Right ventricle myocardium inferior (tissue), 1 donor: ENCODE measurements around the gene PRAMEF10. TPM values are rescaled to one million over a fixed set of nuclear protein-coding genes. Genes with fewer than 3 reads are reported as not detected.
"Not testable (repeated sequence)": the region's sequence is repeated elsewhere in the genome, so short reads cannot be mapped to it uniquely, and the experiment has no call there.

Source experiments
- ATAC-seq: fragments of 200-7000 bp; cut with Tn5 transposase; one replicate; pipeline ENCODE4 v1.9.1; 2020; ENCODE audit warnings: mild to moderate bottlenecking, moderate library complexity
- DNase-seq: peaks from one replicate; pipeline ENCODE4 v3.0.0; 2021; ENCODE audit errors: missing footprints
- intact Hi-C: fragments of 100-400 bp; cut with DNase I; formaldehyde crosslinking; loops from one replicate; pipeline ENCODE4 v1.11.0; 2022
- long read RNA-seq: library from polyadenylated mRNA; unstranded; transcript quantifications from one replicate; pipeline ENCODE4 v2.0.0, GENCODE V29; 2021
- total RNA-seq: library from RNA; stranded (reverse); fragmentation: NEBNext Ultra II Directional; extraction: Animal tissue kit (Norgen Biotek cat#: 25700); gene quantifications from one replicate; pipeline ENCODE4 v1.2.1, GENCODE V29; 2021
- donor health status: DM: no; HTN: yes; CAD: no; lungs with severe emphysema.

Gene PRAMEF10, protein sequence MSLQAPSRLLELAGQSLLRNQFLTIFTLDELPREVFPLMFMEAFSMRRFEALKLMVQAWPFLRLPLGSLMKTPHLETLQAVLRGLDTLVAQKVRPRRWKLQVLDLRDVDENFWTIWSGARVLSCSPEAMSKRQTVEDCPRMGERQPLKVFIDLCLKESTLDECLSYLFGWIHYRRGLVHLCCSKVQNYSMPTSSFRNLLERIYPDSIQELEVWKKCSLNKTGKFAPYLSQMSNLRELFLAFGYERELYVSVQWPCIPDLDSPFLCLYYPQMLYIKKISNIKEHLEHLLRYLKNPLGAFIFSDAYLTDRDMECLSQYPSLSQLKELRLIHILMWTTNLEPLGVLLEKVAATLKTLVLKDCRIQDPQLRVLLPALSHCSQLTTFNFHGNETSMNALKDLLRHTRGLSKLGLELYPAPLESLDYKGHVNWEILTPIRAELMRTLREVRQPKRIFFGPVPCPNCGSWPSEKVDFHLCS
- not detected for total RNA-seq
- long read RNA-seq = 0 reads

- ATAC-seq, DNase-seq, intact Hi-C loops: not testable (repeated sequence)
Measured at GRCh38 chr1:12898170-12898569, at the start of gene PRAMEF10. Gene PRAMEF10 (minus strand): TSS chr1:12898270. CDS start chr1:12895847, 2,423 bp downstream.

DNA sequence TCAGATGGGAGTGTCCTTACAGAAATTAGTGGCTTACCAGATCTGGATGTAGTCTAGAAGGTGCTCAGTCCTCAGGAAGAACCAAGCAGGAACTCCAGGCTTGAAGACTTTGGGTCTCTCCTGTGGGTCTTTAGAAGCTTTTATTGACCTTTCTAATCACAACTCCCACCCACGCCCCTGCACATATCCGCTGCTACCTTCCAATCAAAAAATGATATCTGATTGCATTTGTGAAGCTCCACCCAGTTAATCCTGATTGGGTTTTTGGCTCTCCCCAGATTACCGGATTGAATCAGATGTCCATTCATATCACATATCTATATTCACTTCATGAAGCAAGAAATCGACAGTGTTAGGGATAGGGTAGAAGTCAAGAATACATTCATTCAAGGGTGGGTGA, 49.4 kb upstream of the PRAMEF10 start, which contains the start of gene PRAMEF6:
Gene PRAMEF6, minus strand, starts transcription at position 101 of the 400 bp plus-strand sequence. CDS start 5,062 bp downstream, outside the sequence.
- intact Hi-C loops, DNase-seq, ATAC-seq: not testable (repeated sequence)

DNA sequence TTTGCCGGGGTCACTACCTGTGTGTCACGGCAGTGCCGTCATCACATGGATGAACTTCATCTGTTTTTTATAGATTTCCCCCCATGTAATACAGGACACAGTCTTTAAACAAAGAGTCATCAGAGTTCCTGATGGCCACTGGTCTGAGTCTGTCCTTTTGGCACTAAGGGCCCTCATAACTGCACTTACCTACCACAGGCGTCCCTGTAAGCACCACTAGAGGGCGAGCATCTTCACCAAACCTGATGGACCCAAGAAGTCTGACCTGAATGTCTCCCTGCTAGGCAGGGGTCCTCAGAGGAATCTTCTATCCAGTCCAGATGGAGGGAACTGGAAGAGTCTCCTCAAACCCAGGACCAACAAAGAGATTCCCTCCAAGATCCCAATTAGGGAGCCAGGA, 26.3 kb upstream of the PRAMEF10 start:
- ATAC-seq, intact Hi-C loops, DNase-seq: not testable (repeated sequence)

- not testable (repeated sequence) for DNase-seq, ATAC-seq
Measured at GRCh38 chr1:12921749-12922148, 23.7 kb upstream of the PRAMEF10 start.

DNA sequence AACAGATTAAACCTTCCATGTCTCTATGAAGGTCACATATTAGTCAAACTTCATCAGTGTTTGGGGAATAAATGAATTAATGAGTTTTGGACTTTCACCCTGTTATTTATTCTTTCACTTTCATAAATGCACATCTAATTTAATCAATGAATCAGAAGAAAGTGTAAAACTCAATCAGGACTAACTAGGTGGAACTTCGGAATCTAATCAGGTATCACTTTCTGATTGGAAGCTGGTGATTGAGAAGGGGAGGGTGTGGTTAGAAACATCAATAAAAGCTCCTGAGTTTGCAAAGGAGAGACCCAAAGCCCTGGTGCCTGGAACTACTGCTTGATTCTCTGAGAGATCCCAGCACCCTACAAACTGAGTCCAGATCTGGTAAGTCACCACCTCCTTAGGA, 18.2 kb upstream of the PRAMEF10 start, which contains the start of gene PRAMEF7:
Gene PRAMEF7, plus strand, starts transcription at position 301 of the 400 bp plus-strand sequence. CDS start 1,083 bp downstream, outside the sequence.
- intact Hi-C loops, DNase-seq, ATAC-seq: not testable (repeated sequence)

More at GRCh38 chr1:12921749-12922148, 23.7 kb upstream of the PRAMEF10 start:
- intact Hi-C loops = not testable (repeated sequence)

DNA sequence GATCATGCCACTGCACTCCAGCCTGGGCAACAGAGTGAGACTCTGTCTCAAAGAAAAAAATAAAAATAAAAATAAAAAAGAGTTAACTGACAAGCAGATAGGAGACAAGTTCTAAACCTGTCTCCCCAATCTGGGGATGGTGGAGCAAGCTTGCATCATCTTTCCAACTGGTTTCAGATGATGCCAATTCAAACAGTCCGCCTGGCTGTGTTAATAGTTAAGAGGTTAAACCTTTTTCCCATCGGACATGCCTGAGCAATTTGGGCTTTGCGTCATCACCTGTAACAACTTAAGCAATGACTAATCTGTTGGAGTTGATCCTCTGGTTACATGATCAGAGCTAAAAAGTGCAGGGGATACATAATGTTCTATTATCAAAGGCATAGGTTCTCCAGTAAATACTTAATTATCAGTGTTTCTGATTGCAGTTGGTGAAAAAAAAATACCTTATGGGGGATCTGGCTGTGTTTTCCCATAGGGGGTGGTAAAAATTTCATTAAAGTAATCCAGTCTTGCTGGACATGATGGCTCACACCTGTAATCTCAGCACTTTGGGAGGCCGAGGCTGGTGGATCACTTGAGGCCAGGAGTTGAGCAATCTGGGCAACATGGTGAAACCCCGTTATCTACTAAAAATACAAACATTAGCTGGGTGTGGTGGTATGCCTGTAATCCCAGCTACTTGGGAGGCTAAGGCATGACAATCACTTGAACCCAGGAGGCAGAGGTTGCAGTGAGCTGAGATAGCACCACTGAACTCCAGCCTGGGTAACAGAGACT, 5.9 kb upstream of the PRAMEF10 start:
- intact Hi-C loops, ATAC-seq, DNase-seq: not testable (repeated sequence)

DNA sequence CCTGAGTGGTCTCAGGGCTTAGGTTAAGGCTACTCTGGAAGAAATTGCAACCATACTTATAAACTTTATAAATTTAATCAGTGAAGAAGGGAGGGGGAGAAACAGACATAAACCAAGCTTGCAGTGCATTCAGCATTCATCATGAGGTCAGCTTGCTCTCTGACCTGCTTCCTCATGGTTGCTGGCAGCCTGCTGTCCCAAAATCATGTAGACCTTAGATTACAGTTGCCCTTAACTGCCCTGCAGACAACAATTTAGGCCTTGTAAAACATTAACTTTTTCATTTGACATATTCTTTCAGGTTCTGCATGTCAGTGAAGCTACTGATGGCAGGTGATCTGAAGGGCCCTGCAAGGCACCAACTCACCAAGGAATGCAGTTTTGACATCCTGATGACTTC, 1.1 kb upstream of the PRAMEF10 start:
- ATAC-seq, DNase-seq, intact Hi-C loops: not testable (repeated sequence)

DNA sequence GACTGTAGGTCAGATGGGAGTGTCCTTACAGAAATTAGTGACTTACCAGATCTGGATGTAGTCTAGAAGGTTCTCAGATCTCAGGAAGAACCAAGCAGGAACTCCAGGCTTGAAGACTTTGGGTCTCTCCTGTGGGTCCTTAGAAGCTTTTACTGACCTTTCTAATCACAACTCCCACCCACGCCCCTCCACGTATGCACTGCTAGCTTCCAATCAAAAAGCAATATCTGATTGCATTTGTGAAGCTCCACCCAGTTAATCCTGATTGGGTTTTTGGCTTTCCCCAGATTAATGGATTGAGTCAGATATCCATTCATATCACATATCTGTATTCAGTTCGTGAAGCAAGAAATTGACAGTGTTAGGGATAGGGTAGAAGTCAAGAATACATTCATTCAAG, 12.0 kb downstream of the PRAMEF10 start, which contains the start of gene PRAMEF4:
Gene PRAMEF4, minus strand, starts transcription at position 101 of the 400 bp plus-strand sequence. CDS start 2,807 bp downstream, outside the sequence.
- ATAC-seq, intact Hi-C loops, DNase-seq: not testable (repeated sequence)

DNA sequence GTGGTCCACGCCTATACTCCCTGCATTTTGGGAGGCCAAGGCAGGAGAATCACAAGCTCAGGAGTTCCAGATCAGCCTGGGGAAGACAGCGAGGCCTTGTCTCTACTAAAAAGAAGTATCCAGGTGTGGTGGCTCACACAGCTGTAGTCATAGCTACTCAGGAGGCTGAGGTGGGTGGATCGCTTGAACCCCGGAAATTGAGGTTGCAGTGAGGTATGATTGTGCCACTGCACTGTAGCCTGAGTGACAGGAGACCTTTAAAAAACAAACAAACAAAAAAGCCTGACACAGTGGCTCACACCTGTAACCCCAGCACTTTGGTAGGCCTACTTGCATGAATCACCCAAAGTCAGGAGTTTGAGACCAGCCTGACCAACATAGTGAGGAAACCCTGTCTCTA, 19.6 kb downstream of the PRAMEF10 start:
- intact Hi-C loops, ATAC-seq: not testable (repeated sequence)

DNA sequence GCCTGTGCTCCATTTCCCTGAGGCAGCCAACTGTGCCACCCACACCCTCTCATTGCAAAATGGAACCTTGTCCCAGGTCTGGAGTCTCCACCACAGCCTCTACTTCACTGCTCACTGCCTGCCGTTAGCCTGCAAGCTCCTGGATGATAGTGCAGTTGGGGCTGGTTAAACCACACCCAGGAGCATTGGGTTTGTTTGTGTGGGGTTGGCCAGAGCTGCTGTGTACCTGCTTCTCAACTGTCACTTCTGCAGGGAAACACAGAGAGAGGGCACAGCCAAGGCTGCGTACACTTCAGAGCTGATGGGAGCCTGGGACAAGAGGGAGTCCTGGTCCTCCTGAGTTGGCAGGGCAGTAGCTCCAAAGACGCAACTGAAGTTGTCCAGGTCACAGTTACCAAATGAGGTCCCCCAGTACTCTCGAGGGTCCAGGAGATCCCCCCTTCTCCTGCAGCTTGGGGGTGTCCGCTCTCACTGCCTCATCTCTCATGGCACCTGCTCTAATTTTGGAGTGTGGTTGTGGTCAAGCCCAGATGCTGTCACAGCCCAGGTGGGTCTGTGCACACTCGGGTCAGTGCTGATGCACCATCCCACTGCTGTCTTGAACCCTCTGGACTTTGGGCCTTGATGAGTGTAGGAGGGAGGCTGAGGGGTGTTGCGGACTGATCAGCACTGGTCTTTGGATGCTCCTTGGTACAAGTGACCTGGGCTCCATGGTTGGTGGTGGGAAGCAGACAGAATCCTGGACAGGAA, 34.8 kb downstream of the PRAMEF10 start:
- DNase-seq, ATAC-seq, intact Hi-C loops: not testable (repeated sequence)

More for the DNA sequence above, 19.6 kb downstream of the PRAMEF10 start:
- not testable (repeated sequence) for DNase-seq

- ATAC-seq, intact Hi-C loops, DNase-seq: not testable (repeated sequence)
Measured at GRCh38 chr1:12856786-12857185, 41.3 kb downstream of the PRAMEF10 start, which contains the start of gene PRAMEF2. Gene PRAMEF2 (plus strand): TSS chr1:12857086. CDS start chr1:12859010, 1,924 bp downstream.

GRCh38 chr1:12851779-12852178, 46.3 kb downstream of the PRAMEF10 start:
- no peak for ATAC-seq

GRCh38 chr1:12848620-12849019, 49.5 kb downstream of the PRAMEF10 start, which contains the start of gene HNRNPCL1:
Gene HNRNPCL1 (minus strand): TSS chr1:12848720. CDS start chr1:12848289, 431 bp downstream.
- DNase-seq, ATAC-seq, intact Hi-C loops: not testable (repeated sequence)

More at GRCh38 chr1:12851779-12852178, 46.3 kb downstream of the PRAMEF10 start:
- intact Hi-C loops = no loop called here
- DNase-seq = no peak

Other genes starting within 250 kb of the PRAMEF10 start
- gene AADACL3, start 182.2 kb downstream of the PRAMEF10 start, total RNA-seq = not detected
- gene CFAP107, start 152.1 kb downstream of the PRAMEF10 start, total RNA-seq = not detected
- gene PRAMEF12, start 124.5 kb downstream of the PRAMEF10 start, total RNA-seq = not detected
- gene PRAMEF1, start 106.9 kb downstream of the PRAMEF10 start, total RNA-seq = not detected
- gene PRAMEF11, start 66.9 kb downstream of the PRAMEF10 start, total RNA-seq = not detected
- gene HNRNPCL1, start 49.5 kb downstream of the PRAMEF10 start, total RNA-seq = not detected
- not detected for gene PRAMEF2, start 41.2 kb downstream of the PRAMEF10 start, total RNA-seq
- gene PRAMEF4, start 12.1 kb downstream of the PRAMEF10 start, total RNA-seq = not detected
- not detected for gene PRAMEF7, start 18.3 kb upstream of the PRAMEF10 start, total RNA-seq
- gene PRAMEF6, start 49.3 kb upstream of the PRAMEF10 start, total RNA-seq = not detected
- not detected for gene PRAMEF27, start 158.3 kb upstream of the PRAMEF10 start, total RNA-seq
- not detected for gene HNRNPCL3, start 162.5 kb upstream of the PRAMEF10 start, total RNA-seq
- gene PRAMEF25, start 172.5 kb upstream of the PRAMEF10 start, total RNA-seq = not detected
- not detected for gene HNRNPCL2, start 218.6 kb upstream of the PRAMEF10 start, total RNA-seq